Right hindlimb (tissue), 1 donor: ENCODE data around the gene C20orf202.
"Not testable (repeated sequence)": the region's sequence is repeated elsewhere in the genome, so short reads cannot be mapped to it uniquely, and the experiment has no call there.

Source experiments
- DNase-seq: peaks from one replicate; pipeline ENCODE4 v3.0.0-alpha.2; 2018

Gene C20orf202

DNA sequence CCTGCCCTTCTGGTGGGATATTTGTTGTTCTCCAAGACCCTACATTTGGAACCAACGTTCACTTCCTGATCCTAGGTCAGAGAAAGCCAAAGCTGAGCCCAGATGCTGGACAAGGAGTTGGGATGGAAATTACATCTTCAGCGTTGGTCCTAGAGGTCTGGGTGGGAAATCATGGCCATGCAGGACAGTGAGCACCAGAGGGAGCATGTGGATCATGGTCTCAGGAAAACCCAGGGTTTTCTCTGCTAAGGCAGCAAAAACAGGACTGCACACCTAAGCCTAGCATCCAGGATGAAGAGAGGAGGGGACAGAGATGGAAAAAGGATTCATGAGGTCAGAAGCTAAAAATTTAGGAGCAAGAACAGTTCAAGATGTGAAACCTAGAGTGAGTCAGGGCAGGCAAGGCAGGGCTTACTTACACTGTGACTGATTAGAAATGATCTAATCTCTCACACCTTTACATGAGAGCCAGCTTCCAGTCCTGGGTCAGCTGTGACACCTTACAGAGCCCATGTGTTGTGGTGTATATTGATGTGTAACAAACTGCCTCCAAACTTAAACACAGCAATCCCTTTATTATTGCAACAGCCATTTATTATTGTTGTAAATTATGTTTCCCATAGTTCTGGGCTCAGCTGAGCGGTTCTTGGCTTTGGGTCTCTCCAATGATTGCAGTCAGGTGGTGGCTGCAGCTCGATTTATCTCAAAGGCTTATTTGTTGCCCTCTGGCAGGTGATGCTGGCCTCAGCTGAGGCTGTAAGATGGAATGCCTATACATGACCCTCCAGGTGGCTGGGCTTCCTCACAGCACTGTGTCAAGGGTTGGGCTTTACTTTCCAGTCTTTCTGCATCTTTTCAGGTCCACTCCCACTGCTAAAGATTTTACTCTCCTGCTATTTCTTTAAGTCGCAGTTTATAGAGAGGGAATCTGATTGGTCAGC is 6.5 kb downstream of the C20orf202 start:
- DNase-seq = no peak

- no peak for DNase-seq
Observed at GRCh38 chr20:1210501-1210900, 7.2 kb downstream of the C20orf202 start.

GRCh38 chr20:1212023-1212422 is 8.8 kb downstream of the C20orf202 start:
- DNase-seq = no peak

DNA sequence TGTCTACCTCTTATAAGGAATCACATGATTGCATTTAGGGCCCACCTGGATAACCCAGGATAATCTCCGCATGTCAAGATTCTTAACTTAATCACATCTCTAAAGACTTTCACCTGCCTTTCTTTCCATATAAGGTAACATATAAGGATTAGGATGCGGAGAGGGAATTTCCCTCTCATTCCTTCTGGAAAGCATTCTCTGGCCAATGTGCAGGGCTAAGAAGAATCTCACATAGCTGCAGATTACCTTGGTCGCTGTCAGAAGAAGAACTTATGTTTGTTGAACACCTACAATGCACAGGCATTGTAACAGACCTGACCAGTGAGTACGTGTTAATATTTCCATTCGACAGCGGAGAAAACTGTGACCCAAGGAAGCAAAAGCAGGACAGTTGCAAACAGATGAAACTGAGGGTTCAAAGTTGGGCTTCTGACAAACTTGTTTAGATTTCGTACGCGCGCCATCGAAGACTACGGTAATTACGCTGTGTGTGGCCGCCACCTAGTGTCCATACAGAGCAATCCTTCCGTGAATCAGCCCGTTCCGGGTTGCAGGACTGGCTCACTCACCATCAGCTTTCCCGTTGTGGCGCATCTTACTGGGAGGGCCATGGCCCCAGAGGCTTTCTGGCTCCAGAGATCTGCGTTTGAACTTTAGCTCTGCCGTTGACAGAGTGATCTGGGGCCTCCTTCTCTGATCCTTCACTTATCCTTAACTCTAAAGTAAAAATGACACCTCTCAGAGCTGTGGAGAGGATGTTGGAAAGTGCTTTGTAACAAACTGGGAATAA is 9.5 kb downstream of the C20orf202 start:
- DNase-seq = peak; percentile 62

- no peak for DNase-seq
Observed at GRCh38 chr20:1214838-1215261, 11.6 kb downstream of the C20orf202 start.

DNA sequence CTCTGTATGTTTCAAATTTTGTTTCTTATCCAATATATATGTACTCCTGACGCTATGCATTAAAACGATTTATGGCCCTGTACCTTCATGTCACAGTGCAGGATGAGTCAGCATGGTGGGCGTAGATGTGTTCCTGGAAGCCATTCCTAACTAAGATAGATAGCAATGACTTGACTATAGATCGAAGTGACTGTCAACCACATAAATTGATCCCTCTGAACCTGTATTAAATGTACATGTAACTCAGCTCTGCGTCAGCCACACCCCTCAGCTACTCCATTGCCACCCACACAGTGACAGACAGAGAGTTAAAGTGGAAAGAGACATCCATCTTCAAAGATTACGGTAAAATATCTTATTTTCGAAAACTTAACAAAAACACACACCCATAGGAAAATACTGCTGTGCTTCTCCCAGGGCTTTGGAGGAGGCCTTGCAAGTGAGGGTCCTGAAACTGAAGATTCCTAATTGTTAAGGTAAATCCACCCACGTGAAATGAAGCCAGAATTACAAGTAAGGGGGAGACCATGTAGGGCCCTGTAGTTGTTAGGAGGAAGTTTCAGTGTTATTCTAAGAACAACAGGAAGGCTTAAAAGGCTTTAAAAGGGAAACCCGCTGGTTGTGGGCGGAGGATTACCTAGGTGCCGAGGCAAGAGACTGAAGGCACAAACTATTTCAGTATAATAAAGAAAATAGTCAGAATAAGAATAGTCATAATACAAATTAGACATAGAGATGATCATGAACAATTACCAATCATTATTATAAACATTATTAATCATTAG is 12.3 kb downstream of the C20orf202 start:
- DNase-seq = no peak

GRCh38 chr20:1216527-1217427 is 13.5 kb downstream of the C20orf202 start:
- DNase-seq = not testable (repeated sequence)

DNA sequence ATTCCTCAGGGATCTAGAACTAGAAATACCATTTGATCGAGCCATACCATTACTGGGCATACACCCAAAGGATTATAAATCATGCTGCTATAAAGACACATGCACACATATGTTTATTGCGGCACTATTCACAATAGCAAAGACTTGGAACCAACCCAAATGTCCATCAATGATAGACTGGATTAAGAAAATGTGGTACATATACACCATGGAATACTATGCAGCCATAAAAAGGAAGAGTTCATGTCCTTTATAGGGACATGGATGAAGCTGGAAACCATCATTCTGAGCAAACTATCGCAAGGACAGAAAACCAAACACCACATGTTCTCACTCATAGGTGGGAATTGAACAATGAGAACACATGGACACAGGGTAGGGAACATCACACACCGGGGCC is 19.5 kb downstream of the C20orf202 start:
- not testable (repeated sequence) for DNase-seq

DNA sequence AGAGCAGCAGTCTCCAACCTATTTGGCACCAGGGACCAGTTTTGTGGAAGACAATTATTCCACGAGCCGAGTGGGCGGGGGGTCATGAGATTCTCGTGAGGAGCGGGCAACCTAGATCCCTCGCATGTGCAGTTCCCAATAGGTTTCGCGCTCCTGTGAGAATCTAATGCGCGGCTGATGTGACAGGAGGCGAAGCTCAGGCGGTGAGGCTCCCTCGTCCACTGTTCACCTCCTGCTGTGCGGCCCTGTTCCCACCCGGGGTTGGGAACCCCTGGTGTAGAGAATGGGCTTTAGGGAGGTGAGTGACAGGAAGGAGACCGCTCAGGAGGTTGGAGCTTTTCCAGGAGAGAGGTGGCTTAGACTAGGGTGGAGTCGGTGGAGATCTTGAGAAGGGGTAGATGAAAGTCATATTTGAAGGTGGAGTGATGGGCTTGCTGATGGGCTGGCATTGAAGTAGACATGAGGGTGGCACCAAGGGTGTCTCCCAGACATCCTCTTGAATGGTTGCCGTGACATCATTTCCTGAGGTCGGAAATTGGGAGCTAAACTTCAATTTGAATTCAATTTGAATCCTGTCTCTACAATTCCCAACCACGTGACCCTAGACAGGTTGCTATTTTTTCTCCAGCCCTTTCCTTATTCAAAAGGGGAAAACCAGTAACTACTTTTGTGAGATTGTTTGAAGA is 21.1 kb downstream of the C20orf202 start:
- no peak for DNase-seq

GRCh38 chr20:1225263-1225782 is 22.1 kb downstream of the C20orf202 start:
- no peak for DNase-seq

DNA sequence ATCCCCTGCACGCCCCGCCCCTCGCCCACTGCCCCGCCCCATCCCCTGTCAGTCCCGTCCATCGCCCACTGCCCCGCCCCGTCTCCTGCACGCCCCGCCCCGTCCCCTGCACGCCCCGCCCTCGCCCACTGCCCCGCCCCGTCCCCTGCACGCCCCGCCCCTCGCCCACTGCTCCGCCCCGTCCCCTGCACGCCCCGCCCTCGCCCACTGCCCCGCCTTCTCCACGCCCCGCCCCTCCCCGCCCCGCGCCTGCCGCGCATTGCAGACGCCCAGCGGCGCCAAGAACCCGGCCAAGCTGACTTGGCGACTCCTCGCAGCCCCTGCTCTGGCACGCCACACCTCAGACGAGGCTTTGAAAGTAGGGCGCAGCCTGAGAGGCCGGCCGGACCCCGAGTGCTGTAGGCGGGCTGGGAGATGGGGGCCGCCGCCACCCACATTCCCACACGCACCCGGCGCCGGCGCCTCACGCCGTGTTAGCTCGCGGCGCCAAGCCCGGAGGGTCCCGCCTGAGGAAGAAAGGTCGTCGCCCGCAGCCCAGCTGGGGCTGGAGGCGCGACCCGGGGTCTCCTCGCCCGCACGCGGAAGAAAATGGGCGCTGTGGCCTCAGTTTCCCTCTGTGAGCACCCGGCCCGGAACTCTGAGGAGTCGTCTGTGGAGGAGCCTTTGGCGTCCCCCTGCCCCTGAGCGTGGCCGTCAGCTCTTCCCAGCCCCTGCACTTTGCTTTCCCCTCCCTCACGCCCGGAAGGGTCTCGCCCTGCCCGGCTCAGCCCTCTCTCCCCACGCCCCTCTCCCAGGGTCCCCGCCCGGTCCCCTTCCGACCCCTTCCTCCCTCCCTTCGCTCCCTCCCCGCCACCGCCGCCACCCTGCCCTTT is 22.8 kb downstream of the C20orf202 start, which contains the start of gene RAD21L1:
RAD21L1 (plus strand) TSS at position 262 of the 872 bp plus-strand sequence. CDS start 2,410 bp downstream, outside the sequence.
- DNase-seq = peak; percentile 80

DNA sequence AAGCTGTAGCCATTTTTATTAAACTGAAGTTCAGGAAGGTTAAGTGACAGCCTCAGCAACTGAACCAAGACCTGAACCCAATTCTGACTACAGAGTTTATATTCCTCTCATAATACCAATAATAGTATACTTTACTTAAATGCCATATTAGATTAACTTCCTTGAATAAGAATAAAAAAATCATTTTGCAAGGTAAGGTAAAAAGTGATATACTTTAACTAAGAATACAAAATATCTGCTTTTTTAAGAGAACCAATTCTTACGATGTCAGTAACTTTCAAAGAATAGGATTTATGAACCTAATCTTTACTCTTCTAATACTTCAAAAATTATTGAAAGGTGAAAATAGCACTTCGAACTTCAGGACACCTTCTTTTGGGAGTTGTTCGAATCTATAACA is 26.3 kb downstream of the C20orf202 start:
- no peak for DNase-seq

DNA sequence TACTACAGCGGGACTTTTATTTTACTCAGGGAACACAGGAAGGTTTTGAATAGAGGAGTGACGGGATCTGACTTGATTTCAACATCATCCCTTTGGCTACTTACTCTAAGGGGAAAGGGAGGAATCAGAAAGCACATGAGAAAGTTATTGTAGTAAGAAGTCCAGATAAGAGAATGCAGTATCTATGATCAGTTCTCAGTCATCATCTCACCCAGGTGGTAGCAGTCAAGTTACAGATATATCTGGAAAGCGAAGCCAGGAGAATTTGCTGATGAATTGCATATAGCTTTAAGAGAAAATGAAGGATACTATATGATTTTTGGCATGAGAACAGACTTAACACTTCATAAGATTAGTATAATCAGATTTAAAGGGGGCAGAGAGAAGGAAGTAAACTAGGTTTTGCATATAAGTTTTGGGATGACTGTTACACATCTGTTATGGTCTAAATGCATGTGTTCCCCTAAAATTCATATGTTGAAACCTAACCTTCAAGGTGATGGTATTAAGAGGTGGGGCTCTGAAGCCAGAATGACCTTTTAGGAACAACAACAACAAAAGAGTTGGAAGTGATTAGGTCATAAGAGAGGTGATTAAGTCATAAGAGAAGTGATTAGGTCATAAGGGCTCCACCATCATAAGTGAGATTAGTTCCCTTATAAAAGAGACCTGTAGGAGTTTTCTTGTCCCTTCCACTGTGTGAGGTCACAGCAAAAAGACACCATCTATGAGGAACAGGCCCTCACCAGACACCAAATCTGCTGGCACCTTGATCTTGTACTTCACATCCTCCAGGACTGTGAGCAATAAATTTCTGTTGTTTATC is 29.2 kb downstream of the C20orf202 start:
- no peak for DNase-seq

- no peak for DNase-seq
Observed at GRCh38 chr20:1240549-1240948, 37.3 kb downstream of the C20orf202 start.

- DNase-seq = no peak
Observed at GRCh38 chr20:1241456-1241855, 38.2 kb downstream of the C20orf202 start.

DNA sequence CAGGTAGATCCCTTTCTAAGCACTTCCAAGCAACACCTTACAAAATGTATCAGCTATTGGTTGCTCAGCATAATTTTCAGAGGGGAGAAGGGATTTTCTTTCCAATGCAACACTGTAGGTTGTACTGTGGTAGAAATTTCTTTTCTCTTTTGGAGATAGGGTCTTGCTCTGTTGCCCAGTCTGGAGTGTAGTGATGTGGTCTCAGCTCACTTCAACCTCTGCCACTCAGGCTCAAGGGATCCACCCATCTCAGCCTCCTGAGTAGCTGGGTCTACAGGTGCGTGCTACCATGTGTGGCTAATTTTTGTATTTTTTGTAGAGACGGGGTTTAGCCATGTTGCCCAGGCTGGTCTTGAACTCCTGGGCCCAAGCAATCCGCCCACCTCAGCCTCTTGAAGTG is 38.8 kb downstream of the C20orf202 start:
- DNase-seq = no peak

GRCh38 chr20:1242530-1242929 is 39.3 kb downstream of the C20orf202 start:
- DNase-seq = no peak

DNA sequence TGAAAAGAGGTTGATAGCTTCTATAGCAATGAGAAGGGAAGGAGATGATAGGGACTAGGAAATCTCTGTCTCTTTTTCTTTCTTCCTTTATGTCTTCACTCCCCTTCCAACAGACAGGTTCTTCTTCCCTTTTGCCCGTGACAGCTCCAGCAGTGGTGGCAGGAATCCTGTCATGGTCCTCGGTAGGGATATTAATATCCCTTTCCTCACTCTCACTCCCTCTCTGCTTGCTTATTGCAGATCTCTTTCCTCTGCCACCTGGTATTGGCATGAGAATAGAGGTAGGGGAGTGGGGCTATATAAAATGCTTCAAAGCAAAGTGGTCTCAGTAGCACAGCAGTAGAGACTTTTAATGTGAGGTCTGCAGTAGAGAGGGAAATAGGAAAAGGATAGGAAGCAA is 42.3 kb downstream of the C20orf202 start:
- no peak for DNase-seq

DNA sequence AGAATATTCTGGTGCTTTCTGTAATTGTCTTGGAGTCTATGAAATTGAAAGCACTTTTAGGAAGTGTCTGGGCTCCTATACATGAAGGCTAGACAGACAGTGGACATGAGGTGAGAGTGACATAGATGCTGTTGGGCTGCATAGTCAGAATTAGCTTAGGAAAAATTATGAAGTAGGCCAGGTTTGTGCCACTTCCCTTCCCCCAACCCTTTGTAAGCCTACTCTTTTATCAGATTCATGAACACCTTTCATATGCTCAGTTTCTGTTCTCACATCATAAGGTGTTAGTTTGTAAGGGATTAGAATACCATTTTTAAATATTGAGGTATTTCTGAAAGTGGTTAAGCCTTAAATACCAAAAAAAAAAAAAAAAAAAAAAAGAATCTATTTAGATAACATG is 44.4 kb downstream of the C20orf202 start:
- no peak for DNase-seq
